ENCODE data around the gene SPATA16. TPM values are rescaled to one million over a fixed set of nuclear protein-coding genes. Genes with fewer than 3 reads are reported as not detected.

SPATA16 gene
- total and polyA plus RNA-seq, 4 donors: not detected

- Histone ChIP-seq H3K27me3 (ENCODE audit: control insufficient read depth in 3 of 3, insufficient read depth in 3 of 3, low read length in 2 of 3) (no peaks in the 10 kb centered on the region), H3K4me1 (ENCODE audit: control insufficient read depth in 5 of 5, insufficient read depth in 5 of 5, low read length in 5 of 5) (no peaks in the 10 kb centered on the region), H3K27ac (ENCODE audit: low read depth in 1 of 2, low read length in 1 of 2) (no peak overlapping the region), H3K36me3 (ENCODE audit: control insufficient read depth in 4 of 4, insufficient read depth in 4 of 4, low read length in 4 of 4) (no peaks in the 10 kb centered on the region), H3K9me3 (ENCODE audit: control insufficient read depth in 4 of 4, insufficient read depth in 3 of 4, low read length in 3 of 4) (peaks cover 0 to 10% (median 0%) of the 10 kb centered on the region in 4 donors), H3K9ac (ENCODE audit: insufficient read depth in 1 of 2, low read length in 2 of 2) (no peak overlapping the region), H3K4me3 (no peak overlapping the region)
- no peak for DNase-seq
- WGBS, 2 donors: 94 to 98% methylated on average over 2 of the region's 2 CpGs
- no peak for ATAC-seq (ENCODE audit: insufficient read depth, low FRiP score)
- TF ChIP-seq, protein P1, sequence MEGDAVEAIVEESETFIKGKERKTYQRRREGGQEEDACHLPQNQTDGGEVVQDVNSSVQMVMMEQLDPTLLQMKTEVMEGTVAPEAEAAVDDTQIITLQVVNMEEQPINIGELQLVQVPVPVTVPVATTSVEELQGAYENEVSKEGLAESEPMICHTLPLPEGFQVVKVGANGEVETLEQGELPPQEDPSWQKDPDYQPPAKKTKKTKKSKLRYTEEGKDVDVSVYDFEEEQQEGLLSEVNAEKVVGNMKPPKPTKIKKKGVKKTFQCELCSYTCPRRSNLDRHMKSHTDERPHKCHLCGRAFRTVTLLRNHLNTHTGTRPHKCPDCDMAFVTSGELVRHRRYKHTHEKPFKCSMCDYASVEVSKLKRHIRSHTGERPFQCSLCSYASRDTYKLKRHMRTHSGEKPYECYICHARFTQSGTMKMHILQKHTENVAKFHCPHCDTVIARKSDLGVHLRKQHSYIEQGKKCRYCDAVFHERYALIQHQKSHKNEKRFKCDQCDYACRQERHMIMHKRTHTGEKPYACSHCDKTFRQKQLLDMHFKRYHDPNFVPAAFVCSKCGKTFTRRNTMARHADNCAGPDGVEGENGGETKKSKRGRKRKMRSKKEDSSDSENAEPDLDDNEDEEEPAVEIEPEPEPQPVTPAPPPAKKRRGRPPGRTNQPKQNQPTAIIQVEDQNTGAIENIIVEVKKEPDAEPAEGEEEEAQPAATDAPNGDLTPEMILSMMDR (IDR thresholded peaks at IDR 0.05; ENCODE audit: control extremely low read depth, extremely low read depth): no peak
These were observed 137.6 kb downstream of the SPATA16 start for GRCh38 chr3:173003471-173003870.

- TF ChIP-seq, protein P1 (IDR thresholded peaks at IDR 0.05; ENCODE audit: control extremely low read depth, extremely low read depth): no peak
- ATAC-seq (ENCODE audit: insufficient read depth, low FRiP score): no peak
These were observed 139.4 kb downstream of the SPATA16 start for GRCh38 chr3:173001622-173002021.

DNA sequence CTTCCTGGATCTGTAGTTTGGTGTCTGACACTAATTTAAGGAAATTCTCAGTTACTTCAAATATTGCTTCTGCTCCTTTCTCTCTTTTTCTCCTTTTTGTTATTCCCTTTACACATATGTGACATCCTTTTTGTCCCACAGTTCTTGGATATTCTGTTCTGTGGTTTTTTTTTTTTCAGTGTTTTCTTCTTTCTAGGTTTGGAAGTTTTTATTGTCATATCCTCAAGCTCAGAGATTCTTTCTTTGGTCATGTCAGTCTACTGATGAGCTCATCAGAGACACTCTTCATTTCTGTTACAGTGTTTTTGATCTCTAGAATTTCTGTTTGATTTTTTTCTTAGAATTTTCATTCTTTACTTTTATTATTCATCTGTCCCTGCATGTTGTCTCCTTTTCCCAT is 140.5 kb downstream of the SPATA16 start:
- ATAC-seq (ENCODE audit: insufficient read depth, low FRiP score): no peak
- TF ChIP-seq, protein P1 (IDR thresholded peaks at IDR 0.05; ENCODE audit: control extremely low read depth, extremely low read depth): no peak
- Histone ChIP-seq H3K9me3 (ENCODE audit: control insufficient read depth in 4 of 4, insufficient read depth in 3 of 4, low read length in 3 of 4) (peaks cover 0 to 10% (median 0%) of the 10 kb centered on the region in 4 donors), H3K27me3 (ENCODE audit: control insufficient read depth in 3 of 3, insufficient read depth in 3 of 3, low read length in 2 of 3) (no peaks in the 10 kb centered on the region), H3K27ac (ENCODE audit: low read depth in 1 of 2, low read length in 1 of 2) (no peak overlapping the region), H3K36me3 (ENCODE audit: control insufficient read depth in 4 of 4, insufficient read depth in 4 of 4, low read length in 4 of 4) (no peaks in the 10 kb centered on the region), H3K4me1 (ENCODE audit: control insufficient read depth in 5 of 5, insufficient read depth in 5 of 5, low read length in 5 of 5) (no peaks in the 10 kb centered on the region), H3K4me3 (no peak overlapping the region), H3K9ac (ENCODE audit: insufficient read depth in 1 of 2, low read length in 2 of 2) (no peak overlapping the region)
- no peak for DNase-seq

More at GRCh38 chr3:173001622-173002021, 139.4 kb downstream of the SPATA16 start:
- peaks cover 0 to 10% (median 0%) of the 10 kb centered on the region in 4 donors for H3K9me3 ChIP-seq (ENCODE audit: control insufficient read depth in 4 of 4, insufficient read depth in 3 of 4, low read length in 3 of 4)
- H3K27me3 ChIP-seq (ENCODE audit: control insufficient read depth in 3 of 3, insufficient read depth in 3 of 3, low read length in 2 of 3): no peaks in the 10 kb centered on the region
- H3K36me3 ChIP-seq (ENCODE audit: control insufficient read depth in 4 of 4, insufficient read depth in 4 of 4, low read length in 4 of 4): no peaks in the 10 kb centered on the region
- H3K9ac ChIP-seq (ENCODE audit: insufficient read depth in 1 of 2, low read length in 2 of 2): no peak overlapping the region
- DNase-seq: no peak
- no peak overlapping the region for H3K4me3 ChIP-seq
- H3K27ac ChIP-seq (ENCODE audit: low read depth in 1 of 2, low read length in 1 of 2): no peak overlapping the region
- no peaks in the 10 kb centered on the region for H3K4me1 ChIP-seq (ENCODE audit: control insufficient read depth in 5 of 5, insufficient read depth in 5 of 5, low read length in 5 of 5)

- H3K4me3 ChIP-seq: no peak overlapping the region
- no peaks in the 10 kb centered on the region for H3K27me3 ChIP-seq (ENCODE audit: control insufficient read depth in 3 of 3, insufficient read depth in 3 of 3, low read length in 2 of 3)
- H3K4me1 ChIP-seq (ENCODE audit: control insufficient read depth in 5 of 5, insufficient read depth in 5 of 5, low read length in 5 of 5): no peaks in the 10 kb centered on the region
- 84 to 94% methylated on average over 2 of the region's 2 CpGs for WGBS, 2 donors
- no peaks in the 10 kb centered on the region for H3K36me3 ChIP-seq (ENCODE audit: control insufficient read depth in 4 of 4, insufficient read depth in 4 of 4, low read length in 4 of 4)
- DNase-seq (no peak), ATAC-seq (ENCODE audit: insufficient read depth, low FRiP score) (no peak)
- no peak overlapping the region for H3K27ac ChIP-seq (ENCODE audit: low read depth in 1 of 2, low read length in 1 of 2)
- H3K9ac ChIP-seq (ENCODE audit: insufficient read depth in 1 of 2, low read length in 2 of 2): no peak overlapping the region
- H3K9me3 ChIP-seq (ENCODE audit: control insufficient read depth in 4 of 4, insufficient read depth in 3 of 4, low read length in 3 of 4): no peaks in the 10 kb centered on the region
- TF ChIP-seq, protein P1 (IDR thresholded peaks at IDR 0.05; ENCODE audit: control extremely low read depth, extremely low read depth): no peak
These were observed 147.6 kb downstream of the SPATA16 start for GRCh38 chr3:172993412-172993811.
